Erythroblast (primary cell): ENCODE measurements around the gene KLF13.

Source experiments
- DNase-seq, 2 experiments: peaks; one replicate each; lab custom pipeline; 2025; lab: John Stamatoyannopoulos, UW
- GATA1 ChIP-seq: IDR thresholded peaks from 2 replicates; pipeline ENCODE4 v1.6.1; 2011; ENCODE audit warnings: low read depth, mild to moderate bottlenecking, control low read depth, low read length, moderate library complexity
- POLR2A ChIP-seq: IDR thresholded peaks from 2 replicates; pipeline ENCODE4 v1.6.1; 2011; ENCODE audit warnings: mild to moderate bottlenecking, low read length

KLF13 gene

DNA sequence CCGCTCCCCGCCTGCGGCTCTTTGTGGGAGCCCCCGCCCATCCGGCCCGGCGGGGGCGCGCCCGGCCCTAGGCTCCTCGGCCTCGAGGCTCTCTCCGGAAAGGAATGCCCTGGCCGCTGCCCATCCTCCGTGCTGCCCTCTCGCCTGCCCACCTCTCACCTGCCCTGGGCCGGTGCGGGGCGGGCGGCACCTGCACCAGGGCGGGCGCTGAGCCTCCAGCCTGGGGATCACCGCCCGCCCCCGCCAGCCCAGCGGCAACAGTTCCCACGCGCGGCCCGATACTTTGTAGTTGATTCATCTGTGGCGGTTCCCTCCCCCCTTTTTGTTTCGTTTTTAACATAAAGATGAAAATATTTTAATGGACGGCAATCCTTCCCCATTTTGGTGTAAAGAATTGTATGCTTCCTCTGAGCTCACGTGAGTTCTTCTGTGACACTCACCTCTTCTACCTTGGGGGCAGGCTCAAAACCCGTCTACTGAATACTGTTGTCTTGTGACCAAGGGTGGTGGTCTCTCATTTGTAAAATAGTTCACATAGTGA lies 1.9 kb downstream of the KLF13 start:
- DNase-seq = peak; percentile 48 to 73
- no peak for TF ChIP-seq GATA1
- no peak for TF ChIP-seq POLR2A

- TF ChIP-seq POLR2A (no peak), GATA1 (no peak)
- DNase-seq = peak; percentile 47 to 60
These were observed 2.5 kb downstream of the KLF13 start for GRCh38 chr15:31328969-31329639.

DNA sequence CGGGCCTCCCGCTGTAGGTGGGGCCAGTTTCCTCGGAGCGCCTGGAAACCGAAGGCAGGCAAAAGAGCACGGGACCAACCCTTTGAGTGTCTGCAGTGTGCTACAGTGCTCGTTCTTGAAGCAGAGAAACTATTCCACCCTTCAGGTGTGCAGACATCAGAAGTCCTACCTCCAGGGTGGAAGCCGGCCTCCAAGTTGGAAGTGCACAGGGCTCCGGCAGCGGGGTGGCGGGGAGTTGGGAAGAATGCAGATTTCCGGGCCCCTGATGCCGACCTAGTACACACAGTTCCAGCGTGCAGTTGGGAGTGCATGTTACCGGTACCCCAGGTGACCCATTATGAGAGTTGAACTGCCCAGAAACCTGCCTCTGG lies 3.0 kb downstream of the KLF13 start:
- TF ChIP-seq POLR2A = no peak
- TF ChIP-seq GATA1 = no peak
- no peak for DNase-seq

GRCh38 chr15:31330111-31330785 lies 3.6 kb downstream of the KLF13 start:
- DNase-seq = no peak
- TF ChIP-seq GATA1 (no peak), POLR2A (no peak)

GRCh38 chr15:31330836-31331235 lies 4.2 kb downstream of the KLF13 start:
- TF ChIP-seq GATA1 = no peak
- DNase-seq = no peak

DNA sequence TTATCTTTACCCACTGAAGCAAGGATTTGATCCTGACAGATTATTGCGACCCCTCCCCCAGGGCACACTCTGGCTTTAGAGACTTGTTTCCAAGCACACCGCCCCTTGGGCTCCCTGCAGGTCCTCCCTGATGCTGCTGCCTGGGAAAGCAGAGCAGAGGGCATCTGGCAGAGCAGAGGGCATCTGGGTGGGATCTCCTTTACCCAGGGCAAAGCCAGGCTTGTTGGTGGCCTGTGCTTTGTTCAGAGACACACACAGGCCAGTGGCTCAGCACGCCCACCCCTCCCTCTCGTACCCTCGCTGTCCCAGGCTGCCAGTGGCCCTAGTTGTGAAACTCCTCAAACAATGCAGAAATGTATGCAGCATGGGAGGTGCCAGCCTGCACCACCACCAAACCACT lies 4.8 kb downstream of the KLF13 start:
- TF ChIP-seq GATA1 = no peak
- TF ChIP-seq POLR2A = no peak
- no peak for DNase-seq

- no peak for TF ChIP-seq GATA1
- no peak for TF ChIP-seq POLR2A
- DNase-seq = peak in 1 of 2 experiments; percentile 28
These were observed 5.5 kb downstream of the KLF13 start for GRCh38 chr15:31332020-31332680.

DNA sequence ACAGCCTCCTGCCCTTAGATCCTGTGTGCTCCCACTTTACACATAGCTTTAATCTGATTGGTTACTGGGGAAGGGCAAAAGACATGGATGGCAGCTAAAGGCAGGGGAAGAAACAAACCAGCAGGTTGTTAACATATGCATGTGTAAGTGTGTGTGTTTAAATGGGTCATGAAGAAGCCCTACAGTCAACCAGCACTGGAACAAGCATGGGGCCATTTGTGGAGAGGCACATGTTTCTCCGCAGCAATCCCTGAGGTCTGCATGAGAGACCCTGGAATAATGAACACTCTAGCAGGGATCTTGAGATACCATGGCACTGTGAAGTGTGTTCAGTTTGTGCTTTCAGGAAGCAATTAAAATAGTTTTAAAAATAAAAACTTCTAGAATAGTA lies 6.0 kb downstream of the KLF13 start:
- DNase-seq = no peak
- TF ChIP-seq POLR2A (no peak), GATA1 (no peak)

DNA sequence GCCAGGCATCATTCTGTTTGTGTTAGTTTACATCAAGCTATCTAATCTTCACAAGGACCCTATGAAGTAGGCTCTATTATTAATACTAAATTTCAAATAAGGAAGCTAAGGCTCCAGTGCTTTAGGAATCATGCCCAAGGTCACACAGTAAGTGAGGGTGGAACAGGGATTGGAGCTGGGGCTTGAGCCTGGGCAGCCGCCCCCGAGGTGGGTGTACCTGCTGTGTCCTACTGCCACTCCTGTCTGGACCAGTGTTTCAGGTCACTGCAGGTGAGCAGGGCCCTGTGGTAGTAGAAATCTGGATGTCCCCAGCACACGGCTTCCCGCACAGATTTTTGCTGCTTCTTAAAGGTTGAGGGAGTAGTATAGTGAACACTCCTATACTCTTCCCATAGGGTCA lies 6.5 kb downstream of the KLF13 start:
- no peak for DNase-seq
- no peak for TF ChIP-seq GATA1
- TF ChIP-seq POLR2A = no peak

DNA sequence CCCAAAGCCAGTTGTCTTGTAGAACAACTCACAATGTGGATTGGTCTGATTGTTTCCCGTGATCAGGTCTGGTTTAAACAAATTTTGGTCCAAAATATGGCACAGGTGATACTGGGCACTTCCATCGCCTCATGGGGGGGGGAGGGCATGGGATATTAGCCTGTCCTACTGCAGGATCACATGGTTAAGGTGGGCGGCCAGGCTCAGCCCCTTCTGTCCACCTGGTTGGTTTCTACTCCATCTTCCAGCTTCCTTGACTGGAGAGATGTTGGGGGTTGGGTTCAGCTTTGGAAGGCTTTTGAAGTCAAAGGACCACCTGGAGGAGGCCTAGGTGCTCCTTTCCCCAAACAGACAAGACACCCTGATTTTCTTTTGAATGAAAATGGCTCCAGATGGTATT lies 7.2 kb downstream of the KLF13 start:
- no peak for TF ChIP-seq GATA1
- no peak for TF ChIP-seq POLR2A
- DNase-seq = no peak

- TF ChIP-seq POLR2A = no peak
- no peak for TF ChIP-seq GATA1
- DNase-seq = no peak
These were observed 9.5 kb downstream of the KLF13 start for GRCh38 chr15:31335989-31336592.

- TF ChIP-seq GATA1 = no peak
- no peak for TF ChIP-seq POLR2A
- DNase-seq = no peak
These were observed 10.1 kb downstream of the KLF13 start for GRCh38 chr15:31336593-31337295.

DNA sequence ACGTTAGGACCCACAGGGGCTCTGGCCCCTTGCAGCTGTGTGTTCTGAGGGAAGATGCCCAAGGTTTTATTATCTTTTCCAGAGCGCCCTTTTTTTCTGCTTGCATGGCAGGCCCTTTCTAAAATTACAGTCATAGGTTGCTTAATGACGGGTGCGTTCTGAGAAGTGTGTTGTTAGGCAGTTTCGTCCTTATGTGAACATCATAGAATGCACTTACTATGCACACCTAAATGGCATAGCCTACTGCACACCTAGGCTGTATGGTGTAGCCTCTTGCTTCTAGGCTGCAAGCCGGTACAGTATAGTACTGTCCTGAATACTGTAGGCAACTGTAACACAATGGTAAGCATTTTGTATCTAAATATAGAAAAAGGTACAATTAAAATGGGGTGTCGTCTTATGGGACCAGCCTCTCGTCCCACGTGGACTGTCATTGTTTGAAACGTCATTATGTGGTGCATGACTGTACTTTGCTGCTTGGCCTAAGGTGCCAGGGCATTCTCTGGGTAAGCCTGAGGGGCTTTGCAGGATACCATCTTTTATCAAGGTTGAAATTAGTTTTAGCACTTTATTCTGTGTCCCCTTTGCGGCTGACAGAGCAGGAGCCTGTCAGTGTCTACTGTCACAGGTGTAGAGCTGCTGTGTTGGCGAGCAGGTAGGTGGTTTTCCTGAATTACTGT lies 10.9 kb downstream of the KLF13 start:
- TF ChIP-seq POLR2A = no peak
- no peak for TF ChIP-seq GATA1
- DNase-seq = no peak
